Fibroblast of gingiva (primary cell): Measurements from ENCODE around the gene TSFM.
"Not testable (repeated sequence)": the region's sequence is repeated elsewhere in the genome, so short reads cannot be mapped to it uniquely, and the experiment has no call there.

Experiments
- DNase-seq: peaks from one replicate; pipeline ENCODE4 v3.0.0-alpha.2; 2011; ENCODE audit warnings: low read depth

The TSFM gene

GRCh38 chr12:57763881-57764661 is 18.5 kb upstream of the TSFM start:
- DNase-seq: no peak

- no peak for DNase-seq
Observed at GRCh38 chr12:57764662-57765002, 18.0 kb upstream of the TSFM start.

- DNase-seq: no peak
Observed at GRCh38 chr12:57765003-57765697, 17.4 kb upstream of the TSFM start.

GRCh38 chr12:57765698-57766463 is 16.7 kb upstream of the TSFM start:
- no peak for DNase-seq

GRCh38 chr12:57766464-57767304 is 15.9 kb upstream of the TSFM start, which contains the start of gene CYP27B1:
Gene CYP27B1 (minus strand): TSS chr12:57767078. CDS start chr12:57767041, 37 bp downstream.
- peak; percentile 37 for DNase-seq

DNA sequence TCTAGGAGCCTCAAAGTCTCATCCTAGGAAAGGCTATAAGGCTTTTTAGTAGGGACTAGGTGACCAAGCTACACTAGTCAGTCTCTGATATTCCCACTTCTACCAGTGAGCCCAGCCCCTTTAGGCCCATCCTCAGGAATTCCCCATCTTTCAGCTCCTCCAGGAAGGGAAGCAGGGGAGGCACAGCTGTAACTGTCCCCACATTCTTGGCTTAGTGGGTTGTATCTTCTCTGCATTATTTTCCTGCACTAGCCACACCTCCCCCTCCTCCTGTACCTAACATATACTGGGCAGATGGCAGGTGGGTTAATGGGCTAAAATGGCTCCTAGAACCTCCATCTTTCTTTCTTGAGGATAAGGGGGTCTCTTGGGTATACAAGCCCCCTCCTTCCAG is 15.3 kb upstream of the TSFM start:
- no peak for DNase-seq

GRCh38 chr12:57767876-57768275 is 14.7 kb upstream of the TSFM start:
- DNase-seq: no peak

- DNase-seq: no peak
Observed at GRCh38 chr12:57769594-57769993, 13.0 kb upstream of the TSFM start.

GRCh38 chr12:57770734-57771133 is 11.9 kb upstream of the TSFM start:
- no peak for DNase-seq

DNA sequence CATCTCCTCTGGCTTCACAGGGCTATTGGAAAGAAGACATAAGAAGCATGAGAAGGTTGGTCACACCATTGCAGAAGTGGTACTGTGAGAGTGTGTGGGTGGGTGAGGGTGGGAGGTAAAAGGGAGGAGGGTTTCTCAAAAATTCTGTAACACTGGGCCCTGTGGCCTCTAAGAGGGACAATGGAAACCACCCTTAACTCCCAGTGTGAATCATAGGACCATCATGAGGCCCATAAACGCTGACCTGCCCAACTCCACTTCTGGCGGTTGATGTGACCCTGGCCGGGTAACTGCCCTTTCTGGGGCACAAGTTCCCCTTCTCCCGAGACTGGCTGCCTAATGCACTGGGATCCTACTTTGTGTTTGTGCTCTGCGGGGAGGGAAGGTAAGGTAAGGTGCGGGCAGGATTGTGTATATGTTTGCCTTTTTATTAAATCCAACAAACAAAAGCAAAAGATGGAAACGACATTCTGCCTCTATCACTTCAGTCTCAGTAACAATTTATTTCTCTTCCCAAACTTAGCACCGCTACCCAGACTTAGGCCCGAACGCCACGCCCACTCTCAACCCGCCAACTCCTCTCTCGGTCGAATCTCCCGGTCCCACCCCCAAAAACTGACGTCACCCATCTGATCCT is 11.2 kb upstream of the TSFM start:
- DNase-seq: peak; percentile 84

GRCh38 chr12:57771873-57772428 is 10.6 kb upstream of the TSFM start, which contains the start of gene METTL1:
Gene METTL1 (minus strand): TSS chr12:57772105. CDS start chr12:57772083, 22 bp downstream.
- DNase-seq: peak; percentile 93

GRCh38 chr12:57772429-57773322 is 9.9 kb upstream of the TSFM start, which contains the start of gene EEF1AKMT3:
Gene EEF1AKMT3 (plus strand): TSS chr12:57772614. CDS start chr12:57772725, 111 bp downstream.
- DNase-seq: peak; percentile 39

- DNase-seq: not testable (repeated sequence)
Observed at GRCh38 chr12:57774634-57775033, 8.0 kb upstream of the TSFM start.

- DNase-seq: no peak
Observed at GRCh38 chr12:57775044-57775443, 7.5 kb upstream of the TSFM start.

DNA sequence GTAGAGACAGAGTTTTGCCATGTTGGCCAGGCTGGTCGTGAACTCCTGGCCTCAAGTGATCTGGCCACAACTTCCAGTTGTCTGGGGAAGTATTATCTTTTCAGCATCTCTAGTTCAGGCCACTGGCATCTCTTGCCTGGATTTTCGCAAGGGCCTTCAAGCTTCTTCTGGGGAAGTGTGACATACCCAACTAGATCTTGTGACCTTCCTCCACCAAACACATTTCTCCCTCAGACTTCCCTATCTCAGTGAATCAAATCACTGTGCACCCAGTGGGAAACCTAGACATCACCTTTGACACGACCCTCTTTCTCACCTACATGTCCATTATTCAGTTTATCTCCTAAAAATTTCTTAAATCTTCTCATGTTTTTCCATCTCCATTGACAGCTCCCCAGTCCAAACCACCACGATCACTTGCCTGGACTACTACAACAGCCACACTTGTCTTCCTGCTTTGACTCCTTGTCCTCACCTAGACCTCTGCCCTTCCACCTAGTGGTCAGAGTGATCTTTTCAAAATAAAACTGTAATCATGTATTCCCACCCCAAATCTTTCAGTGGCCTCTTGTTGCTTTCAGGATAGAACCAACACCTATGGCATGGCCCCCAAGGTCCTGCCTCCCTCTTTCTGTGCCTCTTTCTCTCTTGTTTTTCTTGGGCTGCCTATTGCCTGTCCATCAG is 6.9 kb upstream of the TSFM start:
- DNase-seq: no peak

- DNase-seq: no peak
Observed at GRCh38 chr12:57776247-57776587, 6.4 kb upstream of the TSFM start.

GRCh38 chr12:57777367-57777766 is 5.2 kb upstream of the TSFM start:
- no peak for DNase-seq

DNA sequence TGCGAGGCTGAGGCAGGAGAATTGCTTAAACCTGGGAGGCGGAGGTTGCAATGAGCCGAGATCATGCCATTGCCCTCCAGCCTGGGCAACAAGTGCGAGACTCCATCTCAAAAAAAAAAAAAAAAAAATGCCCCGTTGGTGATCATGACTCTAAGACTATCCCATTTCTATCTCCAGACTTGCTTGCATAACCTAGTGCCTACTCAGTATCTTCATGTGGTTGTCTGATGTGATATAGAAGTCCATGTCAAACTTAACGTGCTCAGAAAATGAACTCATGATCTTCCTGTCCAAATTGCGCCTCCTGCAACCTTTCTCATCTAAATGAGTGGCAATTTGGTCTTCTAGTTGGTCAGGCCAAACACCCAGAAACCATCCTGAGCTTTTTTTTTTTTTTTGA is 4.7 kb upstream of the TSFM start:
- no peak for DNase-seq

GRCh38 chr12:57779736-57780135 is 2.9 kb upstream of the TSFM start:
- no peak for DNase-seq
